H9 (cell line): ENCODE data around the gene AGK. TPM values are rescaled to one million over a fixed set of nuclear protein-coding genes. Genes with fewer than 3 reads are reported as not detected.

Experiments
- DNase-seq: peaks from one replicate; pipeline ENCODE4 v3.0.0-alpha.2; 2017
- H2AFZ ChIP-seq: one replicate; pipeline ENCODE4 v1.6.1; 2013; ENCODE audit warnings: mild to moderate bottlenecking, low read length, control low read depth, moderate library complexity
- H2AK5ac ChIP-seq: 2 replicates; pipeline ENCODE4 v1.6.1; 2013; ENCODE audit warnings: low read length, control low read depth, mixed read lengths; ENCODE audit not compliant: insufficient read length
- H2BK120ac ChIP-seq: one replicate; pipeline ENCODE4 v1.6.1; 2013; ENCODE audit warnings: low read depth, mild to moderate bottlenecking, low read length, control low read depth, inconsistent platforms; ENCODE audit not compliant: poor library complexity, severe bottlenecking
- H2BK12ac ChIP-seq: 2 replicates; pipeline ENCODE4 v1.6.1; 2013; ENCODE audit warnings: low read length, control low read depth, mixed read lengths, low read depth; ENCODE audit not compliant: insufficient read length
- H2BK15ac ChIP-seq: 2 replicates; pipeline ENCODE4 v1.6.1; 2013; ENCODE audit warnings: low read depth, low read length, control low read depth
- H2BK20ac ChIP-seq: one replicate; pipeline ENCODE4 v1.6.1; 2013; ENCODE audit warnings: low read depth, mild to moderate bottlenecking, low read length, control low read depth, inconsistent platforms; ENCODE audit not compliant: poor library complexity, severe bottlenecking
- H2BK5ac ChIP-seq: 2 replicates; pipeline ENCODE4 v1.6.1; 2013; ENCODE audit warnings: low read length, control low read depth, mixed read lengths; ENCODE audit not compliant: insufficient read length
- H3K14ac ChIP-seq: 2 replicates; pipeline ENCODE4 v1.6.1; 2013; ENCODE audit warnings: low read length, control low read depth; ENCODE audit not compliant: insufficient read depth
- H3K18ac ChIP-seq: 2 replicates; pipeline ENCODE4 v1.6.1; 2013; ENCODE audit warnings: low read depth, mild to moderate bottlenecking, mixed read lengths, low read length, control low read depth; ENCODE audit not compliant: insufficient read length
- H3K23ac ChIP-seq: 2 replicates; pipeline ENCODE4 v1.6.1; 2013; ENCODE audit warnings: low read length, control low read depth, mixed read lengths, low read depth; ENCODE audit not compliant: insufficient read length
- H3K23me2 ChIP-seq: 2 replicates; pipeline ENCODE4 v1.6.1; 2013; ENCODE audit warnings: low read depth, mild to moderate bottlenecking, mixed read lengths, low read length, control low read depth; ENCODE audit not compliant: insufficient read length, poor library complexity, severe bottlenecking
- H3K27ac ChIP-seq: 2 replicates; pipeline ENCODE4 v1.5.1; 2013; ENCODE audit warnings: low read length, control low read depth, mixed read lengths, low read depth; ENCODE audit not compliant: insufficient read length
- H3K27me3 ChIP-seq: 2 replicates; pipeline ENCODE4 v1.6.1; 2013; ENCODE audit warnings: low read length, control low read depth, inconsistent platforms; ENCODE audit not compliant: insufficient read depth
- H3K4ac ChIP-seq: 2 replicates; pipeline ENCODE4 v1.6.1; 2013; ENCODE audit warnings: low read depth, mild to moderate bottlenecking, control low read depth, inconsistent platforms, low read length, moderate library complexity
- H3K4me1 ChIP-seq: 2 replicates; pipeline ENCODE4 v1.6.1; 2013; ENCODE audit warnings: low read length, control low read depth, inconsistent platforms; ENCODE audit not compliant: insufficient read depth
- H3K4me2 ChIP-seq: 2 replicates; pipeline ENCODE4 v1.6.1; 2013; ENCODE audit warnings: low read length, control low read depth, mixed read lengths; ENCODE audit not compliant: insufficient read length, insufficient read depth
- H3K56ac ChIP-seq: 2 replicates; pipeline ENCODE4 v1.6.1; 2013; ENCODE audit warnings: low read depth, mild to moderate bottlenecking, mixed read lengths, low read length, control low read depth; ENCODE audit not compliant: insufficient read length
- H3K79me1 ChIP-seq: 2 replicates; pipeline ENCODE4 v1.6.1; 2013; ENCODE audit warnings: low read depth, mild to moderate bottlenecking, moderate library complexity, low read length, control low read depth, inconsistent platforms; ENCODE audit not compliant: insufficient read depth, poor library complexity, severe bottlenecking
- H3K79me2 ChIP-seq: 2 replicates; pipeline ENCODE4 v1.6.1; 2013; ENCODE audit warnings: low read length, control low read depth, inconsistent platforms; ENCODE audit not compliant: insufficient read depth
- H3K9ac ChIP-seq: 2 replicates; pipeline ENCODE4 v1.6.1; 2013; ENCODE audit warnings: low read length, control low read depth, mixed read lengths; ENCODE audit not compliant: insufficient read length; ENCODE audit errors: extremely low read depth
- H3K9me3 ChIP-seq: one replicate; pipeline ENCODE4 v1.6.1; 2013; ENCODE audit warnings: low read depth, low read length, inconsistent platforms; ENCODE audit not compliant: control insufficient read depth
- H3T11ph ChIP-seq: one replicate; pipeline ENCODE4 v1.6.1; 2013; ENCODE audit warnings: mild to moderate bottlenecking, low read length, control low read depth, inconsistent platforms
- H4K20me1 ChIP-seq: one replicate; pipeline ENCODE4 v1.6.1; 2013; ENCODE audit not compliant: control insufficient read depth, insufficient read length, insufficient read depth
- H4K5ac ChIP-seq: 2 replicates; pipeline ENCODE4 v1.6.1; 2013; ENCODE audit warnings: low read depth, mild to moderate bottlenecking, mixed read lengths, low read length, control low read depth; ENCODE audit not compliant: insufficient read length
- H4K8ac ChIP-seq: replicated peaks from 2 replicates; pipeline ENCODE4 v1.6.1; 2013; ENCODE audit warnings: low read length, control low read depth, mixed read lengths, low read depth; ENCODE audit not compliant: insufficient read length
- H4K91ac ChIP-seq: 2 replicates; pipeline ENCODE4 v1.6.1; 2013; ENCODE audit warnings: low read depth, mild to moderate bottlenecking, moderate library complexity, mixed read lengths, low read length, control low read depth; ENCODE audit not compliant: insufficient read length
- H3K27ac Mint-ChIP-seq, 3 experiments: 2 replicates in 2 of 3; 3 replicates in 1 of 3; pipeline ENCODE4 v1.8.0; 2020 to 2021; ENCODE audit warnings: mixed read lengths in 3 of 3, mild to moderate bottlenecking in 1 of 3, moderate library complexity in 1 of 3
- H3K27me3 Mint-ChIP-seq: 2 replicates; pipeline ENCODE4 v1.8.0; 2021; ENCODE audit warnings: low read depth, mild to moderate bottlenecking, moderate library complexity, mixed read lengths
- H3K36me3 Mint-ChIP-seq, 3 experiments: 2 replicates in 2 of 3; 3 replicates in 1 of 3; pipeline ENCODE4 v1.8.0; 2020 to 2021; ENCODE audit warnings: low read depth in 3 of 3, mixed read lengths in 3 of 3; ENCODE audit not compliant: insufficient read depth in 1 of 3
- H3K4me1 Mint-ChIP-seq, 2 experiments: 2 replicates each; pipeline ENCODE4 v1.8.0; 2020; ENCODE audit warnings: mixed read lengths in 2 of 2
- H3K4me3 Mint-ChIP-seq, 2 experiments: 2 replicates in 1 of 2; 3 replicates in 1 of 2; pipeline ENCODE4 v1.8.0; 2020 to 2021; ENCODE audit warnings: mild to moderate bottlenecking in 2 of 2, mixed read lengths in 2 of 2, moderate library complexity in 1 of 2
- H3K9me3 Mint-ChIP-seq, 2 experiments: 2 replicates in 1 of 2; 3 replicates in 1 of 2; pipeline ENCODE4 v1.8.0; 2020; ENCODE audit warnings: mild to moderate bottlenecking in 2 of 2, mixed read lengths in 2 of 2, moderate library complexity in 1 of 2
- CTCF ChIP-seq: fragments of 200-600 bp; sonication (generic); conservative IDR thresholded peaks from 3 replicates; pipeline ENCODE4 v1.8.0; 2021; ENCODE audit warnings: antibody characterized with exemption, mild to moderate bottlenecking
- WGBS: extraction: QIAGEN DNeasy Blood & Tissue Kit; methylation state at CpG from one replicate; pipeline ENCODE4 v1.1.7; 2013; ENCODE audit warnings: missing lambda C conversion rate, low lambda C conversion rate, mixed read lengths; ENCODE audit not compliant: insufficient read length; ENCODE audit errors: extremely low coverage; 5-methylcytosine and 5-hydroxymethylcytosine counted together
- total RNA-seq: library from RNA; stranded (reverse); gene quantifications from 2 replicates; pipeline ENCODE4 v1.2.1, GENCODE V29; 2021

Gene AGK
- total RNA-seq, 1 experiment from 2014 or later: 35.1 TPM

- TF ChIP-seq CTCF: no peak
- no peak overlapping the region for H3K4me3 Mint-ChIP-seq
- H3K27ac ChIP-seq: no peak overlapping the region
- peaks cover 6% of the 10 kb centered on the region for H3K9me3 ChIP-seq
- H3K23ac ChIP-seq: no peak overlapping the region
- H3K4ac ChIP-seq: no peak overlapping the region
- no peak for DNase-seq
- no peaks in the 10 kb centered on the region; the same call in 1 of the 2 replicates for H3K27me3 ChIP-seq
- no peak overlapping the region for H2AFZ ChIP-seq
- no peak overlapping the region for H4K5ac ChIP-seq
- H3K79me2 ChIP-seq: no peaks in the 10 kb centered on the region
- no peak overlapping the region for H3K56ac ChIP-seq
- no CpG with 5 or more reads among the region's 1 CpG for WGBS
- H2BK120ac ChIP-seq: no peak overlapping the region
- H2BK20ac ChIP-seq: no peak overlapping the region
- no peak overlapping the region for H4K91ac ChIP-seq
- H3K36me3 Mint-ChIP-seq: peaks cover 21 to 29% (median 27%) of the 10 kb centered on the region in 3 experiments
- H3K14ac ChIP-seq: no peak overlapping the region
- peaks cover 16 to 19% of the 10 kb centered on the region in 2 experiments for H3K4me1 Mint-ChIP-seq
- H3K27ac Mint-ChIP-seq: no peak overlapping the region
- no peaks in the 10 kb centered on the region for H4K20me1 ChIP-seq
- H2BK15ac ChIP-seq: no peak overlapping the region
- no peak overlapping the region for H2BK12ac ChIP-seq
- H4K8ac ChIP-seq: no peak overlapping the region
- no peak overlapping the region for H2AK5ac ChIP-seq
- H3K9me3 Mint-ChIP-seq: peaks cover 9 to 12% of the 10 kb centered on the region in 2 experiments
- H3K18ac ChIP-seq: no peak overlapping the region
- H3K79me1 ChIP-seq: no peaks in the 10 kb centered on the region
- no peak overlapping the region for H3T11ph ChIP-seq
- peaks cover 18% of the 10 kb centered on the region for H3K27me3 Mint-ChIP-seq
- no peak overlapping the region for H2BK5ac ChIP-seq
- H3K23me2 ChIP-seq: peaks cover 11% of the 10 kb centered on the region
- H3K9ac ChIP-seq: no peak overlapping the region
- peaks cover 4% of the 10 kb centered on the region; the same call in 1 of the 2 replicates for H3K4me1 ChIP-seq
- H3K4me2 ChIP-seq: no peak overlapping the region
Observed at GRCh38 chr7:141513720-141514119, 37.5 kb upstream of the AGK start.
